ENCODE data around the gene ZNF688. TPM values are rescaled to one million over a fixed set of nuclear protein-coding genes. Genes with fewer than 3 reads are reported as not detected.
A peak's percentile ranks its signal among the peaks of the same experiment; 100 is the strongest.

Gene ZNF688
- total and polyA plus RNA-seq, 4 donors = 3.4 to 8.9 (median 4.8) TPM

DNA sequence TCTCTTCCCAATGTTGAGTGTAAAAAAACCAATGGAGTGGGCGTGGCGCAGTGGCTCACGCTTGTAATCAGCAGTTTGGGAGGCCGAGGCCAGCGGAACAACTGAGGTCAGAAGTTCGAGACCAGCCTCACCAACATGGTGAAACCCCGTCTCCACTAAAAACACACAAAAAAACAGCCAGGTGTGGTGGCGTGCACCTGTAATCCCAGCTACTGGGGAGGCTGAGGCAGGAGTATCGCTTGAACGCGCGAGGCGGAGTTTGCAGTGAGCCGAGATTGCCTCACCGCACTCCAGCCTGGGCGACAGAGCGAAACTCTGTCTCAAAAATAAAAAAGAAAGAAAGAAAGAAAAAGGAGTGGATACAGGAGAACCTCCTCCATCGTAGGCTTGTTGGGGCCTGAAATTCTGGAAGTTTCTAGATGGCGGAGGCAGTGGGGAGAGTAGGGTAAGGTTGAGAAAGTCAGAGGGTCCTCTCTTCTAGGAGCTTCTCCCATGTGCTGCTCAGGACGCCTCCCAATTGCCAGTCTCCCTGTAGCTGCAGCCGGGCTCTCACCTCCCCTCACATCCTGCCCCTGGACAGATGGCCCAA lies 12.6 kb downstream of the ZNF688 start (continued):
- TF ChIP-seq, protein P1, sequence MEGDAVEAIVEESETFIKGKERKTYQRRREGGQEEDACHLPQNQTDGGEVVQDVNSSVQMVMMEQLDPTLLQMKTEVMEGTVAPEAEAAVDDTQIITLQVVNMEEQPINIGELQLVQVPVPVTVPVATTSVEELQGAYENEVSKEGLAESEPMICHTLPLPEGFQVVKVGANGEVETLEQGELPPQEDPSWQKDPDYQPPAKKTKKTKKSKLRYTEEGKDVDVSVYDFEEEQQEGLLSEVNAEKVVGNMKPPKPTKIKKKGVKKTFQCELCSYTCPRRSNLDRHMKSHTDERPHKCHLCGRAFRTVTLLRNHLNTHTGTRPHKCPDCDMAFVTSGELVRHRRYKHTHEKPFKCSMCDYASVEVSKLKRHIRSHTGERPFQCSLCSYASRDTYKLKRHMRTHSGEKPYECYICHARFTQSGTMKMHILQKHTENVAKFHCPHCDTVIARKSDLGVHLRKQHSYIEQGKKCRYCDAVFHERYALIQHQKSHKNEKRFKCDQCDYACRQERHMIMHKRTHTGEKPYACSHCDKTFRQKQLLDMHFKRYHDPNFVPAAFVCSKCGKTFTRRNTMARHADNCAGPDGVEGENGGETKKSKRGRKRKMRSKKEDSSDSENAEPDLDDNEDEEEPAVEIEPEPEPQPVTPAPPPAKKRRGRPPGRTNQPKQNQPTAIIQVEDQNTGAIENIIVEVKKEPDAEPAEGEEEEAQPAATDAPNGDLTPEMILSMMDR (IDR thresholded peaks at IDR 0.05; ENCODE audit: low read depth, low read length, missing input control) = no peak
- TF ChIP-seq FOXA1 (IDR thresholded peaks at IDR 0.05) (no peak), YY1 (IDR thresholded peaks at IDR 0.05) (no peak), RXRA (IDR thresholded peaks at IDR 0.05) (no peak), SP1 (IDR thresholded peaks at IDR 0.05) (no peak)

- peaks cover 2 to 20% (median 11%) of the 10 kb centered on the region in 4 donors for H3K4me1 ChIP-seq (ENCODE audit: control insufficient read depth in 4 of 4, insufficient read depth in 4 of 4, low read length in 3 of 4)
- peak within 1 kb of the TSS; percentile 91 to 94 for H3K27ac ChIP-seq (ENCODE audit: low read depth in 1 of 2, low read length in 2 of 2)
- peak; percentile 95 for DNase-seq (ENCODE audit: low spot score)
- H3K36me3 ChIP-seq (ENCODE audit: control insufficient read depth in 4 of 4, insufficient read depth in 3 of 4, low read depth in 1 of 4, low read length in 3 of 4) = peaks cover 5 to 11% (median 6%) of the 10 kb centered on the region in 4 donors
- peak within 1 kb of the TSS; percentile 44 to 52 for H3K9ac ChIP-seq (ENCODE audit: low read depth in 1 of 2, low read length in 2 of 2)
- H3K9me3 ChIP-seq (ENCODE audit: control insufficient read depth in 4 of 4, low read length in 3 of 4) = no peaks in the 10 kb centered on the region
- TF ChIP-seq FOXA2 (IDR thresholded peaks at IDR 0.05) (peak; percentile 9), FOXA1 (IDR thresholded peaks at IDR 0.05) (peak; percentile 71), YY1 (IDR thresholded peaks at IDR 0.05) (peak; percentile 100), EGR1 (IDR thresholded peaks at IDR 0.05; ENCODE audit: low read depth in 2 of 2) (peak; percentile 94 to 96), RAD21 (IDR thresholded peaks at IDR 0.05) (peak; percentile 58 to 65), GABPA (IDR thresholded peaks at IDR 0.05 in 1 of 2, conservative IDR thresholded peaks at IDR 0.05 in 1 of 2) (peak; percentile 47 to 76), TAF1 (conservative IDR thresholded peaks at IDR 0.05) (peak; percentile 55), HNF4G (IDR thresholded peaks at IDR 0.05) (peak; percentile 80), RXRA (IDR thresholded peaks at IDR 0.05) (peak; percentile 67 to 77), REST (IDR thresholded peaks at IDR 0.05) (peak; percentile 90), JUND (IDR thresholded peaks at IDR 0.05) (peak; percentile 96 to 97), ATF3 (IDR thresholded peaks at IDR 0.05) (peak; percentile 93), MAX (IDR thresholded peaks at IDR 0.05) (peak; percentile 79), HNF4A (conservative IDR thresholded peaks at IDR 0.05) (peak; percentile 85 to 91), NR2F2 (IDR thresholded peaks at IDR 0.05) (peak; percentile 98), SP1 (IDR thresholded peaks at IDR 0.05) (peak; percentile 93)
- TF ChIP-seq, protein P1 (IDR thresholded peaks at IDR 0.05; ENCODE audit: low read depth, low read length, missing input control) = no peak
- TF ChIP-seq, protein P2, sequence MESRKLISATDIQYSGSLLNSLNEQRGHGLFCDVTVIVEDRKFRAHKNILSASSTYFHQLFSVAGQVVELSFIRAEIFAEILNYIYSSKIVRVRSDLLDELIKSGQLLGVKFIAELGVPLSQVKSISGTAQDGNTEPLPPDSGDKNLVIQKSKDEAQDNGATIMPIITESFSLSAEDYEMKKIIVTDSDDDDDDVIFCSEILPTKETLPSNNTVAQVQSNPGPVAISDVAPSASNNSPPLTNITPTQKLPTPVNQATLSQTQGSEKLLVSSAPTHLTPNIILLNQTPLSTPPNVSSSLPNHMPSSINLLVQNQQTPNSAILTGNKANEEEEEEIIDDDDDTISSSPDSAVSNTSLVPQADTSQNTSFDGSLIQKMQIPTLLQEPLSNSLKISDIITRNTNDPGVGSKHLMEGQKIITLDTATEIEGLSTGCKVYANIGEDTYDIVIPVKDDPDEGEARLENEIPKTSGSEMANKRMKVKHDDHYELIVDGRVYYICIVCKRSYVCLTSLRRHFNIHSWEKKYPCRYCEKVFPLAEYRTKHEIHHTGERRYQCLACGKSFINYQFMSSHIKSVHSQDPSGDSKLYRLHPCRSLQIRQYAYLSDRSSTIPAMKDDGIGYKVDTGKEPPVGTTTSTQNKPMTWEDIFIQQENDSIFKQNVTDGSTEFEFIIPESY (IDR thresholded peaks at IDR 0.05) = peak; percentile 95
- H3K4me3 ChIP-seq (ENCODE audit: low read depth in 1 of 3, low read length in 3 of 3) = peak within 1 kb of the TSS; percentile 68 to 83 (median 68)
- WGBS = under 1% methylated on average over 74 of the region's 74 CpGs
- H3K27me3 ChIP-seq (ENCODE audit: control insufficient read depth in 4 of 4, insufficient read depth in 4 of 4, low read length in 3 of 4) = no peaks in the 10 kb centered on the region
These were observed 13.3 kb downstream of the ZNF688 start, which contains the start of gene ZNF764 for GRCh38 chr16:30557957-30558788. Gene ZNF764, minus strand, starts transcription at chr16:30558374. Its CDS starts 192 bp downstream, at chr16:30558182.

Data from liver (tissue), 9 donors.